HG02763 (cell line): Measurements from ENCODE around the gene TBC1D8.
"Not testable (repeated sequence)": the region's sequence is repeated elsewhere in the genome, so short reads cannot be mapped to it uniquely, and the experiment has no call there.

Source experiments
- ATAC-seq: cut with Tn5 transposase; IDR thresholded peaks from one replicate; pipeline ENCODE4 v1.9.1; 2021; ENCODE audit warnings: mild to moderate bottlenecking, moderate library complexity; ENCODE audit not compliant: unreplicated experiment

TBC1D8 gene

DNA sequence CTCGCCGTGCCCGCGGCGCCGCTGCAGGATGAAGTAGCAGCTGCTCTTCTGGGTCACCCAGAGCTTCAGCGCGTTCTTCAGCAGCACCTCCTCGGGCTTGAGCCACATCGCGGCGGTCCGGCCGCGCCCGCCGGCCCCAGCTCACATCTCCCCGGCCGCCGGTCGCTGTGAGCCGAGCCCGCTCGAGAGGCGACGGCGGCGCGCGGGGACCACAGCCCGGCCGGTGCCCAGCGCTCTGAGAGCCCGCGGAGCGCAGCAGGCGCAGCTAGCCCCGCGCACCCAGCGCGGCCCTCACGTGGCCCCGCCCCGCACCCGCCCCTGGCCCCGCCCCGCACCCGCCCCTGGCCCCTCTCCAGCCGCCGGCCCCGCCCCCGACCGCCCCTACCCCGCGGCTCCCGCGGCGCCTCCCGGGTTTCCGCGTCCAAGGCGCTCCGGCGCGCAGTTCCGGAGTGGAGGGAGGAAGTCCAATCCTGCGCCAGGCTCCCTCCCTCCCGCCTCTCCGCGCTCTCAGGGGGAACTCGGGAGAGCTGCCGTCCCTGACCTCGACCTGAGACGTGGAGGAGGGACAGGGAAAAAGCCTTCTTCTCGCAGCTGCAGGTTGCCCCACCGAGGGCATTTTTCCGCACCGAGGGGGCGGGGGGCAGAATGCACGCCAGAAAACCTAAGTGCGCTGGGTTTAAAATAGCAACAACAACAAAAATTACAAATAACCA, at the start of gene TBC1D8:
Gene TBC1D8, minus strand, starts transcription at position 237 of the 713 bp plus-strand sequence. Its CDS starts 129 bp downstream, at position 108.
- ATAC-seq, result peak; percentile 77

DNA sequence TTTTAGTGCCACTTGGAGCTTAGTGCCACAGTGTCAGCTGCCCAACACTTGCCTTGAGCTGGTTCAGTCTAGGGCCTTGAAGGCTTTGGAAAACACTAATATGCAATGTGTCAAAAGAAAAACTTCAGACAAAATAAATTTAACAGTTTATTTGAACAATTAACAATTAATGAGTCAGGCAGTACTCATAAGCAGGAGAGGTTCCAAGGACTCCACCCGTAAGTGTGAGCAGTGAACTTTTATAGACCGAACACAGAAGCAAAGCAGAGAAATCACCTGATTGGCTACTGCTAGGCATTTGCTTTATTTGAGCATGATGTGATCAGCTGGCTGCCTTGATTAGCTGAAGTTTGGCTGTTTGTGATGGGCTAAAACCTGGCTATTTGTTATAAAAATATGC, 49.5 kb upstream of the TBC1D8 start:
- no peak for ATAC-seq

DNA sequence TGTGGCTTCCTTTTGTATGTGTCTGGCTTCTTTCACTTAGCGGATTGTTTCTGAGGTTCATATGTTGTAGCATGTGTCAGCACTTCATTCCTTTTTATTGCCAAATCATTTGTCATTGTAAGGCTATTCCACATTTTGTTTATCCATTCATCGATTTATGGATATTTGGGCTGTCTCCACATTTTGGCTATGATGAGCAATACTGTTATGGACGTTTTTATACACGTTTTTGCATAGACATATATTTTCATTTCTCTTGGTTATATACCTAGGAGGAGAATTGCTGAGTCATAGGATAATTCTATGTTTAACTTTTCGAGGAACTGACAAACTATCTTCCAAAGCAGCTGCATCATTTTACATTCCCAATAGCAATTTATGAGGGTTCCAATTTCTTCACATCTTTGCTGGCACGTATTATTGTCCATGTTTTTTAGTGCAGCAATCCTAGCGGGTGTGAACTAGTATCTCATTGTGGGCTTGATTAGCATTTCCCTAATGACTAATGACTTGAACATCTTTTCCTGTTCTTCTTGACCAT, 48.1 kb upstream of the TBC1D8 start:
- ATAC-seq, result no peak

DNA sequence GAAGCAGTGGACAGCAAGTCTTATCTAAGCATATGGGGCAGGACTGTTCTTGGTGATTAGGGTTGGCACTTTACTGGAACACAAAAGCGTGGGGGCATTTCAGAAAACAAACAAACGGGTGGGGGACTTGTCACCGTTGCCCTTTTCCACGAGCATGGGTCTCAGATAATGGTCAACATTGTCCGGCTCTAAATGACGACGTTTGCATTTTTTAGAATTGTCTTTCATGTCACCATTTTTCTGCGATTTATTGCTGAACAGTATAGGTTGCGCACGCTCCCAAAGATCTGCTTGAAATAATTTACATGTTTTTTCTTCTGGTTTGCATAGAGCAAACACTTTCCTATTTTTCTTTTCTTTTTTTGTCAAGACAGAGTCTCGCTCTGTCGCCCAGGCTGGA, 46.6 kb upstream of the TBC1D8 start:
- ATAC-seq, result no peak

DNA sequence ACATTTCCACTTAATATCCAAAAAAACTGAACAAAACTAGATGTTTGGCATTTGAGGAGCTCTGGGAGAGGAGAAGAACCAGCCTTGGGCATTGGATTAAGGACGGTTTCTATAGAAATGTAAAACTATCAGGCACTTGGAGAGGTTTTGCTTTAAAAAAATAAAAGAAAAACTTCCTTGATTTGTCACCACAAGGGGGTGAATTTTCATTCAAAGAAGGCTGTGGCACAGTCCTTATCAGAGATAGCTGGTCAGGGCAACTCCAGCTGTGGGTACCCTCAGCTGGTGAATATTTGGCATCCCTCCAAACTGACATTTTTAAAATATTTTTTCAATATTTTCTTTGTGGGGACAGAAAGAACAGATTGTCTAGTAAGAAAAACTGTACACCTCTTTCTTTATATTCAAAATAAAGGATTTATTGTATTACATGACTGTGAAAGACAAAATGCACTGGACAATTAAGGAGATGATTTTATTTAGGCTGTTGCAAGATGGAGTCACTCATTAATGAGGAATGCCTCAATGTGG, 46.1 kb upstream of the TBC1D8 start:
- ATAC-seq, result no peak

DNA sequence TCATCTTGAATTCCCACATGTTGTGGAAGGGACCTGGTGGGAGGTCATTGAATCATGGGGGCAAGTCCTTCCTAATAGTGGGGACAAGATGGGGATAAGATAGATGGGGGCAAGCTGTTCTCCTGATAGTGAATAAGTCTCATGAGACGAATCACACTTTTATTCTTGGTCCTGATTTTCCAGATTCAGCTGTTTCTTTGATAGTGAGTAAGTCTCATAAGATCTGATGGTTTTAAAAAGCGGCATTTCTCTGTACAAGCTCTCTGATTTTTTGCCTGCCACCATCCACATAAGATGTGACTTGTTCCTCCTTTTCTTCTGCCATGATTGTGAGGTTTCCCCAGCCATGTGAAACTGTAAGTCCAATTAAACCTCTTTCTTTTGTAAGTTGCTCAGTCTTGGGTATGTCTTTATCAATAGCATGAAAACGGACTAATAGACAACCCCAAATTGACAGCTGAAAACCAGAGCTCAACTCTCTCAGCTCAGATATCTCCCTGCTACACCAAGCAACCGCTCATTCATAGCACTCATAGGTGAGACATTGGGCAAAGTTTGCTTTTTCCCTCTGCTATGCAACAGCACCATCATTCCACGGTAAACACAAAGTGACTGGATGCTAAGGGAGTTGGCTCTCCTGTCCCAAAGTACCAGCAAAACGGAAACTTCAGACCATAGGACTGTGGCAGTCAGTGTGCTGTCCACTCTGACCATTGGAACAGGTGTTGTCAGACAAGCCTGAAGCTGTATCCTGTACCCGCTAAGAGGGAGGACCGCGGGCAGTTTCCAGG, 44.9 kb upstream of the TBC1D8 start:
- no peak for ATAC-seq

DNA sequence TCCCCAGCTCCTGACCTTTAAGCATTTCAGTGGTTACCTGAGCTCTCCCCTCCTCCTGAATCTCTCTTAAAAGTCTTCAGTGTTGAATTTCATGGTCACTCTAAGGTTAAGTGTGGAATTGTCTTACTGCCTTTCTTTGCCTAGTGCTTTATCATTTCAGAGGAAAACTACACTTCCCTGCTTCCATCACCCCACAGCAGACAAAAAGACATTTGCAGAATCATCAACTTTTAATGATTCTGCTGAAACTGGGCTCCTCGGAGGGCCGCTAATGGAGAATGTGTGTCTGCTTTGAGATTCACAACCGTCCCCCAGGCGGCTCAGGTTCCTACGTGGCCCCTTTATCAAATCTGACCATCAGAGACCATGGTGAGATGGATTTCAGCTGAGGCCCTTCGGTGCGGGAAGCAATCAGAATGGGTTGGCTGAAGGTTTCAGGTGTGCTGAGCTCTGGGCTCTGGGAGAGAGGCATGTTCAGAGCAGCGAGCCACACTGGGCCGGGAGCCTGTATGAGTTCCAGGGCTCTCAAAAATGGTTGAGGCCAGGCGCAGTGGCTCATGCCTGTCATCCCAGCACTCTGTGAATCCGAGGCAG, 41.9 kb upstream of the TBC1D8 start:
- ATAC-seq, result no peak

DNA sequence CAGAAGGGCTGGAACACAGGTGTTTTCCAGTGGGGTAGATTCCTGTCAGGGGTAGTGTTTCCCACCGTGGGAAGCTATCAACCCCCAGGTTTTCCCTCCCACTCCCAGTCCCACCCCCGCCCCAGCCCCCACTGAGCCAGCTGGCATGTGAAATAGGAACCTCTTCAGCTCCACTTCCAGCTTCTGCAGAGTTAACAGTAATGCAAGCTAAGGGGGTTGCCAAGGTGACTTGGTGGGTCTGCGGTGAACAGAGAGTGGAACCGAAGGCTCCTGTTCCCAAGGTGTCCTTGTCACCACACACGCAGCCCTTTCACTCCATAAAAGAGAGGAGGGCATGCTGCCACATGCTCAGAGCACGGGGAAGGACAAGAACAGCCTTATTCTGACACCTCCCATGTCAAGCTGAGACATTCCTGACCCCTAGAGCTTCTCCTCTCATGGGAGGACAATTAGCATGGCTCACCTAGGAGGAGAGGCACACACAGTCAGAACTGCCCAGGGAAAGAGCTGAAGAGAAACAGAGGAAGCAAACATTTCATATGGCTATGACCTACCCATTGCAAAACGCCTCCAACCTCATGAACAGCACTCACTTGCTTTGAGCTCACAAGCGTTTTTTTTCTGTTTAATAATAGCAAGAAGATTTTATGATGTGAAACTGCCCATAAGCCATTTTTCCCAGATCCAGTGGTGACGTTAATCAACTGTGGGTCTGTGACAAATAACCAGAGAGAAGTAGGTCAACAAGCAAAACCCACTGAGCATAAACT, 39.8 kb upstream of the TBC1D8 start:
- no peak for ATAC-seq

DNA sequence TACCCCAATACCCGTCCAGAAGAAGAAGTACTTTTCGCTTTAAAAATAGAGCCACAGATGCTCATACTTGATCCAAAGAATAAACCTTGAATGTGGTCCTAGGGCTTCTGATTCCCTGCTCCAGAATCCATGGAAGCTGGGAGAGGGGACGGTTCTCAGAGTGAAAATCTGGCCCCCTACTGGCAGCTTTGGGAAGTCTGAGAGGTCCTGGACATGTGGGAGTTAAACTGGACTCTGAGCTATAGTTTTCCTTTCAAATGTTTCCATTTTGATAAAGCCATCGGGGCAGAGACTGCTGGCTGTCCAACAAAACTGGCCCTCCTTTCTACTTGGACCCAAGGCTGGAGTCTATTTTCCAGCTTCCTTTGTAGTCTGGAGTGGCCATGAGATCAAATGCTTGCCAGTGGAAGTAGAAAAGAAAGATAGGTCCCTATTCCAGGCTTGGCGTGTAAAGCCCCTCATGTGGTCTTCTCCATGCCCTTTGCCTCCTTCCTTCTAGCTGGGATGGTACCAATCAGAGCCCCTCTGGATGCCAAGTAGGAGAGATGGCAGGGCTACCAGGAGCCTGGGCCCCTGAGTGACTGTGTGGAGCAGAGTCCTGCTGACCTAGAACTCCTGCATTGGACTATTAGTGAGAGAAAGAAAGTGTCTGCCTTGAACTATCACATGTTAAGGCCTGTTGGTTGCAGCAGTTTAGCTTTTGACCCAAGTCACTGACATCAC, 37.7 kb upstream of the TBC1D8 start:
- ATAC-seq, result no peak

DNA sequence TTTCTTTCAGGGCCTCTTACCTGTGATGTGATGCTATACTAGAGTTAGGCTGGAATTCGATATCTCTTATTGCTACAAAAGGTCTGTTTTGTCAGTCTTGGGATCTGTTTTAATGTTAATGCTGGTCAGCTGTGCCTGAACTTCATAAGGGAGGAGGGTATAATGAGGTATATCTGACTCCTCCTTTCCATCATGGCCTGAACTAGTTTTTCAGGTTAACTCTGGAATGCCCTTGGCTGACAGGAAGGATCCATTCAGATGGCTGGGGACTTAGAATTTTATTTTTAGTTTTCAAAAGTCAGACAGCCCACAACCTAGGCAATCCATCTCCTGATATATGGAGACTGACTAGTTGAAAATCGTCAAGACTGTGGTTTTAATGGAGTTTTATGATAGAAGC, 35.9 kb upstream of the TBC1D8 start:
- ATAC-seq, result no peak

DNA sequence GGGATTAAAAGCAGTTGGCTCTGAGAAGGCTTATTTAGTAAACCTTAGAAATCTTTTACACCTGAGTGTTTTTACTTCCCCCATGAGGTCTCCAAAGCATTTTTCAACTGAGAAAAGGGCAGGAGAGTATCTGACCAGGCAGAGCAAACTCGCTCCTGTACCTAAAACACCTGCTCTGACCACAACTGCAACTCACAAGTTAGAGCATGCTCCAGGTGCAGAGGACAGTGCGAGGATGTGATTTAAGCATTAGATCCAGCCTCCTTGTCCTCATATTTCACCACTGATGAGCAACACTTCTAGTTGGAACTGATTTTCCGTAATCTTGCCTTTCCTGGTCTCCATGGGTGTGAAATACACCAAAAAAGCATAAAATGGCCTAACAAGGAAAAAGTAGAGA, 34.5 kb upstream of the TBC1D8 start:
- ATAC-seq, result no peak

DNA sequence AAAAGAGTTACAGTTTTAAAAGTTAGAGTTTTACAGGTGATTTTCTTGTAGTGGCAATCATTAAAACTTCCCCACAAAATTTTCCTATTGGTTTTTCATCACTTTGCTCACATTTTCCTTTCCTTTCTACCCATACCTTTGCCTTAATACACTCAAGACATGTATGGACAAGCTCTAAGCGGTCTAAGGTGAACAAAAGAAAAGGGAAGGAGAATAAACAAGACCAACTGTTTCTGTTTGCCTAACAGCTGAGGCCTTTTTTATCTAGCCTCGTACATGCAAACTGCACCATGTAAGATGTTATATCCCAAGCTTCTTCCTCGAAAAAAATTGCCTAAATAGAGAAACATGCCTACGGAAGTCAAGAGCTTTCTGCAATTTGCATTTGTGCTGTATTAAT, 33.9 kb upstream of the TBC1D8 start:
- ATAC-seq, result no peak

DNA sequence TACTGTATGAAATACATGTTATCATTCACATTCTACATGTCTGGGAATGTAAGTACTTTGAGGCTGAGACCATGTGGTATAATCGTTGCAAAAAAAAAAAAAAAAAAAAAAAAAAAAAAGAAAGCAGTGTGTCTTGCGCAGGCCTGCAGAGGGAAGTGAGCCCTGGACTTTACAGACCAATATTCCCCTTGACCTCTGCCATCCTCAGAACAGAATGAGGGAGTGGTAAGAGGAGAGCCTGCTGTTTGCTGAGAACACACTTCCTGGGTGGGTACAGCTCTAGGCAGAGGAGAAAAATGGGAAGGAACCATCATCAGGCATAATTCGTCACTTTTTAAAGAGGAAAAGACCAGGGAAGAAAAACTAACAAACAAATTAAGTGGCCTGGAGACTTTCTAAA, 28.8 kb upstream of the TBC1D8 start:
- no peak for ATAC-seq

DNA sequence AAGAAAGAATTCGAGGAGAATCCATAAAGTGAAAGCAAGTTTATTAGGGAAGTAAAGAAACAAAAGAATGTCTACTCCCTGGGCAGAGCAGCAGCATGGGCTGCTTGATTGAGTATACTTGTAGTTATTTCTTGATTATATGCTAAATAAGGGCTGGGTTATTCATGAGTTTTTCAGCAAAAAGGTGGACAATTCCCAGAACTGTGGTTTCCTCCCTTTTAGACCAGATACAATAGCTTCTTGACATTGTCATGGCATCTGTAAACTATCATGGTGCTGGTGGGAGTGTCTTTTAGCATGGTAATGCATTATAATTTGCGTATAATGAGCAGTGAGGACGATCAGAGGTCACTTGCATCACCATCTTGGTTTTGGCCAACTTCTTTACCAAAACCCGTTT, 25.6 kb upstream of the TBC1D8 start:
- no peak for ATAC-seq

DNA sequence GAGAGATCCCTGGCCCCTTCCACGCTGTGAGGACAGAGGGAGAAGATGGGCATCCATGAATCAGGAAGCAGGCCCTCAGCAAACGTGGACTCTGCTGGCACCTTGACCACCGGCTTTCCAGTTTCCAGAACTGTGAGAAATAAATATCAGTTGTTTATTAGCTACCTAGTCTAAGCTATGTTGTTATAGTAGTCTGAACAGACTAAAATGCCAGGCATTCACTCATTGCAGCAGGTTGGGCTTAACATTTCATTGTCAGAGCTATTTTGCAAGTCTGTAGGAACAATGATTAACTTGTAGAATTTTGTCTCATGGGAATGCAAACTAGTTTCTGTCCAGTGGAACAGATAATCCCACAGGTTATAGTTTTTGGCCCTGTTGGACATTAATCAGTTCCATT, 24.8 kb upstream of the TBC1D8 start:
- no peak for ATAC-seq

DNA sequence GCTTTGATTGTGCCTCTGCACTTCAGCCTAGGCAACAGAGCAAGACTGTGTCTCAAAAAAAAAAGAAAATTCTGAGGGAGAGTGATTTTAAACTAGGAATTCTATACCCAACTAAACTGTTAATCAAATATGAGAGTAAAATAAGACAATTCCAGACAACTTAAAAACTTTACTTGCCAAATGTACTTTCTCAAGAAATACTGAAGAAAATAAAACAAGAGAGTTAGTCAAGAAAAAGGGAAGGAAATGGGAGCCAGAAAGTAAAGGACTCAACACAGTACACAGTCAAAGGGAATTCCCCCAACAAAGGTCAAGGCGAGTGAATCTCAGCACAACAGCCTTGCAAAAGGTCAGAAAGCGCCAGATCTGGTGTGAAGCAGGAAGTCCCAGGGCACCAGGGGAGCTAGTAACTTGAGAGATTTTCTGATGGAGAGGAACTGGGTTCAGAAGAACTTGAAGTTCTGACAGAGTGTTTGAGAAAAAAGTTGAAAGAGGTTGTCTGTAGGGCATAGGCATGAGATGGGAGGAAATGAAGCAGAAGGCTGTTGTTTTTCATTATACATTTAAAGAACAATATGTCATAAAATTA, 22.6 kb upstream of the TBC1D8 start:
- ATAC-seq, result no peak

DNA sequence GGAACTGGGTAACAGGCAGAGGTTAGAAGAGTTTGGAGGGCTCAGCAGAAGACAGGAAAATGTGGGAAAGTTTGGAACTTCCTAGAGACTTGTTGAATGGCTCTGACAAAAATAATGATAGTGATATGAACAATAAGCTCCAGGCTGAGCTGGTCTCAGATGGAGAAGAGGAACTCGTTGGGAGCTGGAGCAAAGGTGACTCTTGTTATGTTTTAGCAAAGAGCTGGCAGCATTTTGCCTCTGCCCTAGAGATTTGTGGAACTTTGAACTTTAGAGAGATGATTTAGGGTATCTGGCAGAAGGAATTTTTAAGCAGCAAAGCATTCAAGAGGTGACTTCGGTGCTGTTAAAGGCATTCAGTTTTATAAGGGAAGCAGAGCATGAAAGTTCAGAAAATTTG, 18.6 kb upstream of the TBC1D8 start:
- not testable (repeated sequence) for ATAC-seq

DNA sequence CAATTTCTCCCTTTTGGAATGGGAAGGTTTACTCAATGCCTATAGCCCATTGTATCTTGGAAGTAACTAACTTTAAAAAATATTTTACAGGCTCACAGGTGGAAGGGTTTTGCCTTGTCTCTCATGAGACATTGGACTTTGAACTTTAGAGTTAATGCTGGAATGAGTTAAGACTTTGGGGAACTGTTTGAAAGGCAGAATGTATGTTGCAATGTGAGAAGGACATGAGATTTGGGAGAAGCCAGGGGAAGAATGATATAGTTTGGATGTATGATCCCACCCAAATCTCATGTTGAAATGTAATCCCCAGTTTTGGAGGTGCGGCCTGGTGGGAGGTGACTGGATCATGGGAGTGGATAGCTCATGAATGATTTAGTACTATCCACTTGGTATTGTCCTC, 17.5 kb upstream of the TBC1D8 start:
- ATAC-seq, result no peak

DNA sequence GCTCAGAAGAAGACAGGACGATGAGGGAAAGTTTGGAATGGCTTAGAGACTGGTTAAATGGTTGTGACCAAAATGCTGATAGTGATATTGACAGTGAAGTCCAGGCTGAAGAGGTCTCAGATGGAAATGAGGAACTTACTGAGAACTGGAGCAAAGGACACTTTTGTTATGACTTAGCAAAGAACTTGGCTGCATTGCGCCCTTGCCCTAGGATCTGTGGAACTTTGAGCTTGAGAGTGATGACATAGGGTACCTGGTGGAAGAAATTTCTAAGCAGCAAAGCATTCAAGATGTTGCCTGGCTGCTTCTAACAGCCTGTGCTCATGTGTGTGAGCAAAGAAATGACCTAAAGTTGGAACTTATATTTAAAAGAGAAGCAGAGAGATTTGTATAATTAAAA, 16.4 kb upstream of the TBC1D8 start:
- not testable (repeated sequence) for ATAC-seq

DNA sequence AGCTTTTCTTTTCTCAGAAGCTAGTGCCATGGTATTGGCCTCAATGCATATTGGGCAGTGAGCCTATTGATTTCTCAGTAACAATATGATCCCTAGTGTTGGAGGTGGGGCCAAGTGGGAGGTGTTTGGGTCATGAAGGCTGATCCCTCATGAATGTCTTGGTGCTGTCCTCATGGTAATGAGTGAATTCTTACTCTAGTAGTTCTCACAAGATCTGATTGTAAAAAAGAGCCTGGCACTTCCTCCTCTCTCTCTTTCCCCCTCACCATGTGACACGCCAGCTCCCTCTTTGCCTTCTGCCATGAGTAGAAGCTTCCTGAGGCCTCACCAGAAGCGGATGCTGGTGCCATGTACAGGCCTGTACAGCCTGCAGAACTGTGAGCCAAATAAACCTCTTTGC, 12.8 kb upstream of the TBC1D8 start:
- no peak for ATAC-seq
